GM10248 (cell line): ENCODE results near the gene BIK.

Experiments
- CTCF ChIA-PET: fragments of 300-600 bp; sonication (Branson Sonifier 250); formaldehyde crosslinking; extraction: SDS; loops from one replicate; lab custom pipeline; 2021; ENCODE audit warnings: antibody characterized with exemption; lab: Yijun Ruan, JAX
- POLR2A ChIA-PET: fragments of 350-650 bp; sonication (Branson Sonifier 250); formaldehyde crosslinking; extraction: SDS; loops from one replicate; lab custom pipeline; 2020; ENCODE audit warnings: antibody characterized with exemption; lab: Yijun Ruan, JAX
- DNase-seq: peaks from one replicate; pipeline ENCODE4 v3.0.0; 2012; ENCODE audit errors: extremely low spot score
- TF ChIP-seq, protein P1 (sequence below): IDR thresholded peaks from 2 replicates; pipeline ENCODE4 v1.5.1; 2012; ENCODE audit warnings: mild to moderate bottlenecking, low read depth; ENCODE audit errors: extremely low read depth, missing control alignments, control extremely low read depth

Gene BIK

DNA sequence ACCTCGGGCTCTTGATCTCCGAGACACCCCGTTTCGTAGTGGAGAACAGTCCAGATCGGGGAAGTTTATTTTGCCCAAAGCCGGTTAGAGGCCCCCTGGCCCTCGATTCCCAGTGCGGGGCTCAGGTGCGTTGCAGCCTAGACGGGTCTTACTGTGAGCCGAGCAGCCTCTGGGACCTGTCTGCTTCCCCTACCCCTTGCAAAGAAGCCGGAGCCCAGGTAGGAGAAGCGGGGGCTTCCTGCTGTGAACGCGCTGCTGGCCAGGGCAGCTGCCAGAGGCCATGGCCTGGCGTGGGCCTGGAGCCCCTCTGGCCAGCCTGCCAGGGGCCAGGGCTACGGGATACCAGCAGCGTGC is 41.4 kb downstream of the BIK start:
- POLR2A ChIA-PET = no interaction called here
- DNase-seq = no peak
- CTCF ChIA-PET = no interaction called here
- TF ChIP-seq, protein P1, sequence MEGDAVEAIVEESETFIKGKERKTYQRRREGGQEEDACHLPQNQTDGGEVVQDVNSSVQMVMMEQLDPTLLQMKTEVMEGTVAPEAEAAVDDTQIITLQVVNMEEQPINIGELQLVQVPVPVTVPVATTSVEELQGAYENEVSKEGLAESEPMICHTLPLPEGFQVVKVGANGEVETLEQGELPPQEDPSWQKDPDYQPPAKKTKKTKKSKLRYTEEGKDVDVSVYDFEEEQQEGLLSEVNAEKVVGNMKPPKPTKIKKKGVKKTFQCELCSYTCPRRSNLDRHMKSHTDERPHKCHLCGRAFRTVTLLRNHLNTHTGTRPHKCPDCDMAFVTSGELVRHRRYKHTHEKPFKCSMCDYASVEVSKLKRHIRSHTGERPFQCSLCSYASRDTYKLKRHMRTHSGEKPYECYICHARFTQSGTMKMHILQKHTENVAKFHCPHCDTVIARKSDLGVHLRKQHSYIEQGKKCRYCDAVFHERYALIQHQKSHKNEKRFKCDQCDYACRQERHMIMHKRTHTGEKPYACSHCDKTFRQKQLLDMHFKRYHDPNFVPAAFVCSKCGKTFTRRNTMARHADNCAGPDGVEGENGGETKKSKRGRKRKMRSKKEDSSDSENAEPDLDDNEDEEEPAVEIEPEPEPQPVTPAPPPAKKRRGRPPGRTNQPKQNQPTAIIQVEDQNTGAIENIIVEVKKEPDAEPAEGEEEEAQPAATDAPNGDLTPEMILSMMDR = no peak

DNA sequence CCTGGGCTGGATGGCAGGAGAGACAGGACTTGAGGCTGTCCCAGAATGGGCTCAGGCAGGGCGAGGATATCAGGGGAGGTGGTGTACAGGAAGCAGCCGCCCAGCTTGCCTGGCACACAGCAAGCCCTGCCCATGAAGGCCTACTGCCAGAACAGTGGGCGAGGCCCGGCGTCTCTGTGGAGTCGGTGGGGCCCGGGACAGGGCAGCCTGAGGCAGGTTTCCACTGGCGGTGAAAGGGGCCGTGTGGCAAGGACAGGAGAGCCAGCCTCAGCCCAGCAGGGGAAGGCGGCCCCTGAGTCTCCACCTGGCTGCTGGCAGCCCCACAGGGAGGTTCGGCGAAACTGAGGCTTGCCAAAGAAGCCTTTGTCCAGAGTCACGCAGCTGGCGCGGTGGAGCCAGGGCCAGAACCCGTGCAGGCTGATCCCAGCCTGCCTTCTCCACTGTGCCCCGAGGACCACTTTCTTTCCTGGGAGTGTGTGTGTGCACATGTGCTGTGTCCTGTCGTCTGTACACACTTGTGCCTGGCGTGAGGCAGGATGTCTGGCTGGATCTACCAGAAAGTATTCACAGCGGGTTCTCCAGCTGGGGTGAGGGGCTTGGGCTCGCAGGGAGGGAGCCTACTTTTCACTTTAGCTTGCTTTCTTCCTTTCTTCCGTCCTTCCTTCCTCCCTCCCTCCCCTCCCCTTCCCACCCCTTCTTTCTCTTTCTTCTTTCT is 42.0 kb downstream of the BIK start:
- ChIA-PET CTCF (interaction anchor here (1.4 kb wide), 1 partner anchor 34 kb away, joined by 3 read pairs; the partner anchor contains the start of gene TTLL12), POLR2A (no interaction called here)
- TF ChIP-seq, protein P1 = no peak
- DNase-seq = no peak

DNA sequence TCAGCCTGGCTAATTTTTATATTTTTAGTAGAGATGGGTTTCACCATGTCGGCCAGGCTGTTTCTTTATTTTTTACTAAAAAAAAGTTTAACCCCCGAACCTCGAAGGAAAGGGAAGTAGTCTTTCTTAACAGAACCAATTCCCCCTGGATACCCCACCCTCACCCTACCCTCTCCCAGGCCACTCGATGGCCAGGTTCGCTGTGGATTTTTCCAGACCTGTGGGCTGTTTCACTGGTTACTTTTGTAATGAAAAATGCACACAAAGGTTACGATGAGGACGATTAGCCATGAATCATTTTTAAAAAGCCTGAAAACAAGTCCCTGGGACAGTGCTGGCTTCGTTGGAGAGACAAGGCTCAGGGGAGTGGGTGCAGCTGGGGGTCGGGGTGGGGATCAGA is 43.3 kb downstream of the BIK start:
- ChIA-PET POLR2A (no interaction called here), CTCF (no interaction called here)
- TF ChIP-seq, protein P1 = no peak
- DNase-seq = no peak

DNA sequence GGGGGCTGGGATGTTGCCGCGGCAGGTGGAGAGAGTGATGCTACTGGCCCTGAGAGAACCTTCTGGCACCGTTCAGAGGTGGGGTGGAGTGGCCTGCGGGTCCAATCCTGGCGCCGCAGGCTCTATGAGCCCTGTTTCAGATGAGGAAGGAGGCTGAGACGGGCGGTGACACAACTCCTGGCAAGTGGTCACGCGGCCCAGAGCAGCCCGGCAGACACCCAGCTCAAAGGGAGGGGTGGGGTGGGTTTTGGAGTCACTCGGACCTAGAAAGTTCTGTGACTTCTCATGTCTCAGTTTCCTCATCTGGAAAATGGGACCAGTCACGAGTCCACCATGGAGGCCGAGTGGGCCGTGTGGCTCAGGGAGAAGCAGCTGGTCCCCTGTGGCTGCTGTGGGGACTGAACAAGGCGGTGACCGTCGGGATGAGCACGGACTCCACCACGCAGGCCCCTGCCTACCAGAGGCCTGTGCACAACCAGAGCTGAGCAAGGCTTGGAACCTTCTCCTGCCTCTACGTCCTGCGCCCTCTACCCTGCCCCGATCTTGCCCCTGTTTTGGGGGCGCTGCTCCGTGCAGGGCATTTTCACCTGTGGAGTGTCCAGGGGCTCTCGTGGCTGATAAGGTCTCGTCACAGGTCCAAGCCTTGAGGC is 44.5 kb downstream of the BIK start:
- DNase-seq = no peak
- TF ChIP-seq, protein P1 = no peak
- ChIA-PET POLR2A (no interaction called here), CTCF (no interaction called here)

DNA sequence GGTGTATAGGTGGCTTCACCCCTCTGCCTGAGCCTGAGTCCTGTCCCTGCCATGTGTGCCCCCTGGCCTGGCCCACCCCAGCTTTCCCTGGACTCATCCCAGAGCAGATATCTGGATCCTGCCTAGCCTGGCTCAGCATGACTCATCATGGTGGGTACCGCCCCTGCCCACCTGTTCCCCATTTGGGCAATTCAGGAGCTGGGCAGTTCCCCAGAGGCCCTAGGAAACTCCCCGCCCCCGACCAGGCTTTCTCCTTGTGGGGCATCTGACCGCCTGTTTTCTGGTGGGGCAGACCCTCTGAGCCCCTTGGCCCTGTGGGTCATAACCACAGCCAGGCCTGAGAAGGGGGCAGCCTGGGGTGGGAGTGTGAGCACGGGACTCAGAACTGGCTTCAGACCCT is 45.2 kb downstream of the BIK start:
- DNase-seq = no peak
- CTCF ChIA-PET = no interaction called here
- POLR2A ChIA-PET = no interaction called here
- TF ChIP-seq, protein P1 = no peak

DNA sequence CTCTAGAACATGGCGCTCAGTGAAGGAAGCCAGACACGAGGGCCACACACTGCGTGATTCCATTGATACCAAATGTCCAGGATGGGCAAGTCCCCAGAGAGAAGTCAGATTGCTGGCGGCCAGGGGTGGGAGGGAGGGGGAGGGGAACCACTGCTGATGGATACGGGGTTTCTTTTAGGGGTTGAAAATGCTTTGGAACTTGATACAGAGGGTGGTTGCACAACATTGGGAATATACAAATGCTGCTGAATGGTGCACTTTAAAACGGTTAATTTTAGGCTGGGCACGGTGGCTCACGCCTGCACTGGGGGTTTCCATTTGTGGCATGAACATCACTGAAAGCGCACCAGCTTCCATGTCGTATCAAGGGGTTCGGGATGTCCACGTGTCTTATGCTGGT is 45.9 kb downstream of the BIK start:
- DNase-seq = no peak
- ChIA-PET POLR2A (no interaction called here), CTCF (no interaction called here)
- TF ChIP-seq, protein P1 = no peak
